ENCODE measurements around the gene IZUMO2. TPM values are rescaled to one million over a fixed set of nuclear protein-coding genes. Genes with fewer than 3 reads are reported as not detected.

IZUMO2 gene
- total and polyA plus RNA-seq, 2 experiments from 2014 or later: not detected

GRCh38 chr19:50206191-50206590 lies 43.1 kb upstream of the IZUMO2 start:
- no peak for TF ChIP-seq EZH2 (IDR thresholded peaks at IDR 0.05; ENCODE audit: borderline replicate concordance)
- no peak for TF ChIP-seq EZH2phosphoT487 (IDR thresholded peaks at IDR 0.05; ENCODE audit: low read depth, severe bottlenecking, unreplicated experiment)
- no peak for TF ChIP-seq CTCF (IDR thresholded peaks at IDR 0.05; ENCODE audit: poor library complexity)

GRCh38 chr19:50205681-50206138 lies 42.6 kb upstream of the IZUMO2 start:
- DNase-seq (ENCODE audit: low spot score): peak; percentile 75
- WGBS (ENCODE audit: low lambda C conversion rate, missing lambda C conversion rate): 40% methylated on average over 7 of the region's 12 CpGs
- Histone ChIP-seq H3K27me3 (peaks cover 10% of the 10 kb centered on the region), H3K4me2 (peak overlapping the region; percentile 85), H3K9me2 (replicated peaks; ENCODE audit: insufficient read depth) (no peaks in the 10 kb centered on the region), H3K27ac (peak overlapping the region; percentile 99), H2AFZ (no peak overlapping the region), H3K36me3 (replicated peaks; ENCODE audit: insufficient read depth, low read depth) (no peaks in the 10 kb centered on the region), H4K20me1 (ENCODE audit: insufficient read depth, poor library complexity, severe bottlenecking) (no peaks in the 10 kb centered on the region), H3K4me1 (ENCODE audit: insufficient read depth) (peaks cover 13% of the 10 kb centered on the region), H3K9me3 (ENCODE audit: low read depth) (no peaks in the 10 kb centered on the region), H3K4me3 (peak overlapping the region; percentile 36), H3K79me2 (peaks cover 15% of the 10 kb centered on the region)
- no peak for TF ChIP-seq EZH2phosphoT487 (IDR thresholded peaks at IDR 0.05; ENCODE audit: low read depth, severe bottlenecking, unreplicated experiment)
- TF ChIP-seq EZH2 (IDR thresholded peaks at IDR 0.05; ENCODE audit: borderline replicate concordance): no peak
- TF ChIP-seq CTCF (IDR thresholded peaks at IDR 0.05; ENCODE audit: poor library complexity): no peak

More at GRCh38 chr19:50206191-50206590, 43.1 kb upstream of the IZUMO2 start:
- Histone ChIP-seq H3K4me1 (ENCODE audit: insufficient read depth) (peaks cover 13% of the 10 kb centered on the region), H3K27me3 (peaks cover 9% of the 10 kb centered on the region), H3K4me3 (no peak overlapping the region), H3K4me2 (peak overlapping the region; percentile 85), H3K27ac (peak overlapping the region; percentile 99), H2AFZ (no peak overlapping the region), H3K9me3 (ENCODE audit: low read depth) (no peaks in the 10 kb centered on the region), H3K36me3 (replicated peaks; ENCODE audit: insufficient read depth, low read depth) (no peaks in the 10 kb centered on the region), H4K20me1 (ENCODE audit: insufficient read depth, poor library complexity, severe bottlenecking) (no peaks in the 10 kb centered on the region), H3K9me2 (replicated peaks; ENCODE audit: insufficient read depth) (no peaks in the 10 kb centered on the region), H3K79me2 (peaks cover 15% of the 10 kb centered on the region)
- WGBS (ENCODE audit: low lambda C conversion rate, missing lambda C conversion rate): 77% methylated on average over 2 of the region's 6 CpGs
- DNase-seq (ENCODE audit: low spot score): peak; percentile 41

- 13% methylated on average over 34 of the region's 49 CpGs for WGBS (ENCODE audit: low lambda C conversion rate, missing lambda C conversion rate)
These were observed 42.0 kb upstream of the IZUMO2 start for GRCh38 chr19:50204811-50205675.

More at GRCh38 chr19:50204811-50205675, 42.0 kb upstream of the IZUMO2 start:
- peak overlapping the region; percentile 85 for H3K4me2 ChIP-seq
- TF ChIP-seq CTCF (IDR thresholded peaks at IDR 0.05; ENCODE audit: poor library complexity) (no peak), EZH2phosphoT487 (IDR thresholded peaks at IDR 0.05; ENCODE audit: low read depth, severe bottlenecking, unreplicated experiment) (no peak), EZH2 (IDR thresholded peaks at IDR 0.05; ENCODE audit: borderline replicate concordance) (no peak)
- H3K4me3 ChIP-seq: peak overlapping the region; percentile 36
- peaks cover 13% of the 10 kb centered on the region for H3K4me1 ChIP-seq (ENCODE audit: insufficient read depth)
- no peak overlapping the region for H2AFZ ChIP-seq
- H3K9me3 ChIP-seq (ENCODE audit: low read depth): no peaks in the 10 kb centered on the region
- H3K27ac ChIP-seq: peak overlapping the region; percentile 99
- H3K27me3 ChIP-seq: peaks cover 10% of the 10 kb centered on the region
- no peaks in the 10 kb centered on the region for H3K36me3 ChIP-seq (replicated peaks; ENCODE audit: insufficient read depth, low read depth)
- H4K20me1 ChIP-seq (ENCODE audit: insufficient read depth, poor library complexity, severe bottlenecking): no peaks in the 10 kb centered on the region
- no peaks in the 10 kb centered on the region for H3K9me2 ChIP-seq (replicated peaks; ENCODE audit: insufficient read depth)
- DNase-seq (ENCODE audit: low spot score): peak; percentile 96
- peaks cover 15% of the 10 kb centered on the region for H3K79me2 ChIP-seq

Measured in hepatocyte (in vitro differentiated cells).